WERI-Rb-1 (cell line): ENCODE data around the gene AGR2.

Experiments
- DNase-seq: peaks from one replicate; pipeline ENCODE4 v3.0.0-alpha.2; 2020
- H3K27ac ChIP-seq: fragments of 250-450 bp; sonication (Bioruptor Pico); 2 replicates; pipeline ENCODE4 v1.5.1; 2020; ENCODE audit warnings: mild to moderate bottlenecking, moderate library complexity
- H3K27me3 ChIP-seq: fragments of 250-450 bp; sonication (Bioruptor Pico); 2 replicates; pipeline ENCODE4 v1.5.1; 2021; ENCODE audit warnings: mild to moderate bottlenecking, low read depth, moderate library complexity; ENCODE audit not compliant: insufficient read depth, severe bottlenecking
- H3K36me3 ChIP-seq: fragments of 250-450 bp; sonication (Bioruptor Pico); 2 replicates; pipeline ENCODE4 v1.5.1; 2020; ENCODE audit warnings: mild to moderate bottlenecking, moderate library complexity
- H3K4me3 ChIP-seq: 2 replicates; pipeline ENCODE4 v1.5.1; 2011; ENCODE audit warnings: low read depth, mild to moderate bottlenecking, control low read depth, low read length
- H3K9me3 ChIP-seq: fragments of 250-450 bp; sonication (Bioruptor Pico); 2 replicates; pipeline ENCODE4 v1.5.1; 2021; ENCODE audit warnings: mild to moderate bottlenecking, moderate library complexity; ENCODE audit not compliant: severe bottlenecking
- TF ChIP-seq, protein P1 (sequence below): IDR thresholded peaks from 2 replicates; pipeline ENCODE4 v1.5.1; 2011; ENCODE audit warnings: low read depth, mild to moderate bottlenecking, control low read depth, inconsistent platforms, low read length

Gene AGR2

DNA sequence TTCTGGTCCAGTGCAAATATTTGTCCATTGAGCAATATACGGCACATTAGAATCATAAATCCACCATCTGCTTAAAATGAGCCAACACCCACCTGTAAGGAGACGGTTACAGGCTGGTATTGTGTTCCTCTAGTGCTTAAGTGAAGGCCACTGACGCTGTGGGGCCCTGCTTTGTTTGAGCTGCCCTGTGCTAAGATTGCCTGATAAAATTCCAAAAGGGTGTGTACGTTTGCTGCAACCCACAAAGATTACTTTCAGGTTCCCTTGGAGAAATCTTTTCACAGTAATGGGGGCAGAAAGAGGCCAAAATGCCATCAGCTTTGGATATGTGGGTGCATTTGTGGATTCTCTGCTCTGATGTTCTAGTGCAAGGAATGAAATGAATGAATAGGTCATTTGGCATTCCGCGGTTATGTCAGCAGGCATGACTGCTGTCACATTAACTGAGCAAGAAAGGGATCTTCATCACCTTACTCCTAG is 42.6 kb upstream of the AGR2 start:
- no peak for DNase-seq
- Histone ChIP-seq H3K27ac (no peak overlapping the region), H3K4me3 (no peak overlapping the region)

DNA sequence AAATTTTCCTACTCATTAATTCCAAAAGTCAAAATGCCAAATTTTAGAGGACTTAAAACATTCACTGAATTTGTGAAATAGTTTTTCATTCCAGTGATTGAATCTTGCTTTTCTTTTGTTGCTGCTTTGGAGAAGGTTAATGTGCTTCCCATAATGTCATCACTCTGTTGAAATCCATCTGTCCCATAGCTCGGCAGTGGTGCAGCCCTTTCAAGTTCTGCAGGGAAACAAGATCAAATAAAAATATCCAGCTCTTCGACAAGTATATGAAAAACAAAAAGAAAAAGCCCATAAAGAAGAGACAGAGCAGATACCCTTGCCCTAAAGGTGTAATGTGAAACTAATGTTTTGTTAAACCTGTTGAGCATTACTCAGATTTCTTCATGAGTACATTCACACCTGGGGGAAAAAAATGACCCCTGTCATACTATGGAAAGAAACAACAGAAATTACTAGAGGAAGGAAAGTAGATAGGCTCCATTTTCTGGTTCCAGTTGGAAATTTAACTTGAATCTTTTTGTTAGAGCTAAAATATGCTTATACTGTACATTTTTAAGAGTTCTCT is 41.9 kb upstream of the AGR2 start:
- H3K9me3 ChIP-seq, result no peaks in the 10 kb centered on the region
- TF ChIP-seq, protein P1, sequence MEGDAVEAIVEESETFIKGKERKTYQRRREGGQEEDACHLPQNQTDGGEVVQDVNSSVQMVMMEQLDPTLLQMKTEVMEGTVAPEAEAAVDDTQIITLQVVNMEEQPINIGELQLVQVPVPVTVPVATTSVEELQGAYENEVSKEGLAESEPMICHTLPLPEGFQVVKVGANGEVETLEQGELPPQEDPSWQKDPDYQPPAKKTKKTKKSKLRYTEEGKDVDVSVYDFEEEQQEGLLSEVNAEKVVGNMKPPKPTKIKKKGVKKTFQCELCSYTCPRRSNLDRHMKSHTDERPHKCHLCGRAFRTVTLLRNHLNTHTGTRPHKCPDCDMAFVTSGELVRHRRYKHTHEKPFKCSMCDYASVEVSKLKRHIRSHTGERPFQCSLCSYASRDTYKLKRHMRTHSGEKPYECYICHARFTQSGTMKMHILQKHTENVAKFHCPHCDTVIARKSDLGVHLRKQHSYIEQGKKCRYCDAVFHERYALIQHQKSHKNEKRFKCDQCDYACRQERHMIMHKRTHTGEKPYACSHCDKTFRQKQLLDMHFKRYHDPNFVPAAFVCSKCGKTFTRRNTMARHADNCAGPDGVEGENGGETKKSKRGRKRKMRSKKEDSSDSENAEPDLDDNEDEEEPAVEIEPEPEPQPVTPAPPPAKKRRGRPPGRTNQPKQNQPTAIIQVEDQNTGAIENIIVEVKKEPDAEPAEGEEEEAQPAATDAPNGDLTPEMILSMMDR, result no peak
- no peaks in the 10 kb centered on the region for H3K27me3 ChIP-seq
- H3K4me3 ChIP-seq, result no peak overlapping the region
- H3K27ac ChIP-seq, result no peak overlapping the region
- no peaks in the 10 kb centered on the region for H3K36me3 ChIP-seq
- DNase-seq, result no peak

More for the DNA sequence above, 42.6 kb upstream of the AGR2 start:
- H3K36me3 ChIP-seq, result no peaks in the 10 kb centered on the region
- TF ChIP-seq, protein P1, result no peak
- no peaks in the 10 kb centered on the region for H3K27me3 ChIP-seq
- H3K9me3 ChIP-seq, result no peaks in the 10 kb centered on the region

- DNase-seq, result no peak
- no peaks in the 10 kb centered on the region for H3K9me3 ChIP-seq
- H3K4me3 ChIP-seq, result no peak overlapping the region
- H3K36me3 ChIP-seq, result no peaks in the 10 kb centered on the region
- no peak overlapping the region for H3K27ac ChIP-seq
- TF ChIP-seq, protein P1, result no peak
- no peaks in the 10 kb centered on the region for H3K27me3 ChIP-seq
Measured at GRCh38 chr7:16845746-16846145, 40.9 kb upstream of the AGR2 start.

- H3K27ac ChIP-seq, result no peak overlapping the region
- no peak for DNase-seq
- no peak overlapping the region for H3K4me3 ChIP-seq
- H3K27me3 ChIP-seq, result no peaks in the 10 kb centered on the region
- H3K36me3 ChIP-seq, result no peaks in the 10 kb centered on the region
- no peaks in the 10 kb centered on the region for H3K9me3 ChIP-seq
- TF ChIP-seq, protein P1, result no peak
Measured at GRCh38 chr7:16841681-16842080, 36.9 kb upstream of the AGR2 start.

DNA sequence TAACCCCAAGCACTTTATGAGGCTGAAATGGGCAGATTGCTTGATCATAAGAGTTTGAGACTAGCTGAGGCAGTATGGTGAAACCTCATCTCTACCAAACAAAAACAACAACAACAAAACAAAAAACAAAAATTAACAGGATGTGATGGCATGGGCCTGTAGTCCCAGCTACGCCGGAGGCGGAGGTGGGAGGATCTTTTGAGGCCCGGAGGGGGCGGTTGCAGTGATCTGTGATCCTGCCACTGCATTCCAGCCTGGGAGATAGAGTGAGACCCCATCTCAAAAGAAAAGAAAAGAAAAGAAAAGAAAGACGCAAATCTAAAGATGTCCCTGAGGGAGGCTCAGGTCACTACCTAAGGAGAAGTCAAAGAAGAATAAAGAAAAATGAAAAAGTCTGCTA is 35.3 kb upstream of the AGR2 start:
- Histone ChIP-seq H3K36me3 (no peaks in the 10 kb centered on the region), H3K4me3 (no peak overlapping the region), H3K27ac (no peak overlapping the region), H3K27me3 (no peaks in the 10 kb centered on the region), H3K9me3 (no peaks in the 10 kb centered on the region)
- TF ChIP-seq, protein P1, result no peak
- no peak for DNase-seq

GRCh38 chr7:16839646-16840045 is 34.8 kb upstream of the AGR2 start:
- Histone ChIP-seq H3K36me3 (no peaks in the 10 kb centered on the region), H3K4me3 (no peak overlapping the region), H3K27ac (no peak overlapping the region), H3K9me3 (no peaks in the 10 kb centered on the region), H3K27me3 (no peaks in the 10 kb centered on the region)
- DNase-seq, result no peak
- TF ChIP-seq, protein P1, result no peak
